HG02763 (cell line): ENCODE measurements around the gene STOML3.

Experiments used
- ATAC-seq: cut with Tn5 transposase; IDR thresholded peaks from one replicate; pipeline ENCODE4 v1.9.1; 2021; ENCODE audit warnings: mild to moderate bottlenecking, moderate library complexity; ENCODE audit not compliant: unreplicated experiment

STOML3 gene

GRCh38 chr13:38993381-38993780, 2.8 kb upstream of the STOML3 start:
- ATAC-seq = no peak

- no peak for ATAC-seq
Measured at GRCh38 chr13:38981096-38981495, 9.5 kb downstream of the STOML3 start.

- no peak for ATAC-seq
Measured at GRCh38 chr13:38980750-38981078, 9.9 kb downstream of the STOML3 start.

- ATAC-seq = no peak
Measured at GRCh38 chr13:38979891-38980749, 10.5 kb downstream of the STOML3 start.

GRCh38 chr13:38970380-38971051, 20.1 kb downstream of the STOML3 start:
- no peak for ATAC-seq

DNA sequence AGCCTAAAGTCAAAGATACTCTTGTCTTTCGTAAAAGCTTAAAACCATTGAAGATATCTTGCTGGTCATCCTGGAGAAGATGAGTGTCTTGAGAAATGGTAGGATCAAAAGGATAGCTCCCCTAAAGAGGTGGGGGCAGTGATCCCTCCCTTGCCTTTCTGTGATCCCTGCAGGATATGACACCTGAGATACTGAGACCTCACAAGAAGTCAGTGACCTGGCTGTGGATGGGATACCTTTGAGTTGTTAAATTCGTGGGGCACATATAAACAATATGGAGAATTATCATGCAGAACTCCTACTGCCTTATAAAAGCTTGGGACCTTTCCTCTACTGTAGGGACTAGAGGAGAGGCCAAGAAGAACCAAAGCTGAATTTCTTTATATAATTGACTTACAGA, 21.4 kb downstream of the STOML3 start:
- no peak for ATAC-seq

- ATAC-seq = no peak
Measured at GRCh38 chr13:38967446-38967845, 23.2 kb downstream of the STOML3 start.

- ATAC-seq = no peak
Measured at GRCh38 chr13:38965281-38965680, 25.4 kb downstream of the STOML3 start.

GRCh38 chr13:38960175-38960574, 30.5 kb downstream of the STOML3 start:
- no peak for ATAC-seq

DNA sequence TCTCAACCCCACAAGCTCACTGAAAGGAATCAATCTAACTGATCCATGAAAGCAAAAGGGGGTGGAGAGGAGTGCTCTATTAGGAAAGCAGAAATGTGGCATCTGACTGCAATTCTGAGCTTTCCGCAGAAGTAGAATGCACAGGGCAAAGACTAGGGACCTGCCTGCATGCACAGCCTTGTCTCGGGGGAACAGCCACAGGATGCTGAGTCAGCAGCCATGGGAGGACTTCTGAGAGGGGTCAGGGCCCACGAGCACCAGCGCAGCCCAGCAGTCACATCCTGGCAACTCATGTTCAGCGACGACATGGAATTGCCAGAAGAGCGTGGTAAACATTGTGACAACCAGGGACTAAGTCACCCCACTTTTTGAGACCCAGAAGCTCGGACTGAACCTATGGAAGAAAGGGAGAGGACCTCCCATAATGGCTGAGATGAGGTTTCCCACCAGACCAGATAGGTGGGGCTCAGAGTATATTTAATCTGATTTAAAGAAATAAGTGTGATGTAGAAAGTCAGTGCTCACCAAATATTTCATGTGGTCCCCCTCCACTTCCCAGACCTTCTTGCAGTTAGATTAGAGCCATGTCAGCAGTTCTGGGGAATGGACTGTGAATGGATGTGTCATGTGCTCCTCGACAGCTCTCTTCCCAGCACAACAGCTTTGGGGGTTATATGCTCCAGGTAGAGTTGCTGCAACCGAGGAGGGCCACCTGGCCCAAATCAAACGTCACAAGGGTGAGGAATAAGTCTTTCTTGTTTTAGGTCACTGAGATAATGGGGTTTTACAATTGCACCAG, 32.6 kb downstream of the STOML3 start:
- no peak for ATAC-seq

GRCh38 chr13:38954844-38955243, 35.8 kb downstream of the STOML3 start:
- no peak for ATAC-seq

GRCh38 chr13:38954291-38954690, 36.3 kb downstream of the STOML3 start:
- ATAC-seq = no peak

GRCh38 chr13:38952827-38953226, 37.8 kb downstream of the STOML3 start:
- ATAC-seq = no peak

GRCh38 chr13:38951525-38952313, 38.9 kb downstream of the STOML3 start:
- no peak for ATAC-seq

DNA sequence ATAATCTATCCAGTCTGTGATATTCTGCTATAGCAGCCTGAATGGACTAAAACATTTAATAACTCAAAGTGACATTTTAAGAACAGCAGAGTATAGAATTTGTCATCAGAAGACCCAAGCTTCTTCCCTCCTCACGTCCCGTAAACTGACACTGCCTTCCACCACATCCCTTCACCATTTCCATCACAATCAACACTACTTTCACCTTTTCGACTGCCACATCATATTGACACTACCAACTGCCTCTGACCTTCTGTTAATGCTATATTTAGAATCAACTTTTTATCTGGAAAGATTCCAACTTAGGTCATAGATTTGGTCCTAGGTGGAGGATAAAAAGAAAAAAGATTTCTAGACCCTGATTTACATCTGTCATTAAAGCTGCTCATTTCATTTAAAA, 39.6 kb downstream of the STOML3 start:
- no peak for ATAC-seq

GRCh38 chr13:38947054-38947453, 43.6 kb downstream of the STOML3 start:
- ATAC-seq = no peak

DNA sequence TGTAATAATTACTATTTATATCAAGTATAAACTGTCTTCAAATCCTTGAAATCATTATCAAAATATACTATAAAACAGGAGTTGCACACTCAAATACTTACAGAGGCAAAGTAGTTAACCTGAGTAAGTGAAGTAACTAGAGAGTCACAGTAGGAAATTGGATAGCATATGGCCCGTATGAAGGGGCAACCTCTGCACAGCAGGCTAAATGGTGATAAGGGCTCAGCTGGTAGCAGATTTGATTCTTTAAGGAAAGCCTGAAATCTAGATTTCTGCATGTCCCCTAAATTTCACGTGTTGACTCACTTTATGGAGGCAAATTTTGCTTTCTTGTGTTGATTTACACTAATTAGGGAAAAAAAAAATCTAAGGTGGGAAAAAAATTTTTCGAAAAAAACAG, 46.4 kb downstream of the STOML3 start:
- no peak for ATAC-seq

- ATAC-seq = no peak
Measured at GRCh38 chr13:38943231-38943630, 47.4 kb downstream of the STOML3 start.

DNA sequence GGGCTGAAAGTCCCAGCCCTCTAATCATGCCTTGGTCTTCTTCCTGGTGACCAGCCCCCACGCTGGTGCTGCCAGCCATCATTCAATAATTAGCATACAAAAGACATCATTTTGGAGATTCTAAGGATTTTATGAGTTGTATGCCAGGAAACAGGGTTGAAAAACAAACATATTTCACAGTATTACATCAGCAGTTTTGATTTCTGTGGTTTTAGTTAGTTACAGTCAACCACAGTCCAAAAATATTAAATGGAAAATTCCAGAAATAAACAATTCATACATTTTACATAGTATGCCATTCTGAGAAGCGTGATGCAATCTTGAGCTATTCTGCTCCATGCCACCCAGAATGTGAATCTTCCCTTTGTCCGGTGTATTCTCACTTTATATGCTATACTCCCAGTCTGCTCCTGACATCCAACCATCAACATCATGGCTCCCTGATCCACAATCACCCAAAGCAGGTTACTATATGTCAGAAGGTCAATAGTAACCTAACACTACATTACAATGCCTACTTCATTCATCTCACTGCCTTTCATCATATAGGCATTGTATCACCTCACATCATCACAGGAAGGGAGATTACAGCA, 49.2 kb downstream of the STOML3 start:
- ATAC-seq = no peak

DNA sequence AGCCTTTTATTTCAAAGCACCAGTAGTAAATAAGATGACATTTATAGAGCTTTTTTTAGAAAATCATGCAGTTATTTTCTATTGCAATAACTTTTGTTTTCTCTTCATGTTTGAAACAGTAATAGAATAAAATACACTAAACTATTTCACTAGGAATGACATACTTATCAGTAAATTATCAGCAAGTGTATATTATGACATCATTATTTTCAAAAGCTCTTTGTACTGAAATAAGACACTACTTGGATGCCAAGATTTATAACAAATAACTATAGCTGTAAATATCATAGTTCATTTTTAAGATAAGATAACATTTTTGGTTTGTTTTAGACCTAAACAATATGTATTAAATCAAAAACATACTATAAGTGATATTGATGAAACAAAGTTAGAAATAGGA, 56.8 kb downstream of the STOML3 start:
- no peak for ATAC-seq

DNA sequence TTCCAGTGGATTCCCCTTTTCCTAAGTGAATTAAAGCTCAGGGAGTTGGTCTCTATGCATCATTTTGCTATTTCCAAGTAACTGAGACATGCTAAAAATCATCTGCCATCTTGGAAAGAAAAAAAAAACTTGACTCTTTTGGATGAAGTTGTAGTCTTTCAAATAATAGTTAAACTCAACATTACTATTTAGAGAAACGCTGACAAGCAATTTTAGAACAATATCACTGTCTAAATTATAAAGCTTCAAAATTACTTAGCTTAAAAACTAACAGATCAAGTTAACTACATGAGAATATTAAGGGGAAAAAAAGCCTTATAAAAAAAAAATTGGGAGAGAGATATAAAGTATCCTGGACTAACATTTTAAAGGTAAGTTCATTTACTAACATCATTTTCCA, 68.5 kb downstream of the STOML3 start:
- ATAC-seq = no peak
